K562 (cell line): Measurements from ENCODE around the gene CHSY1. TPM values are rescaled to one million over a fixed set of nuclear protein-coding genes. Genes with fewer than 3 reads are reported as not detected.

ENCODE experiments used
- ATAC-seq: fragments of 200-7000 bp; cut with Tn5 transposase; 3 replicates; pipeline ENCODE4 v1.9.1; 2020; ENCODE audit warnings: moderate library complexity
- BruUV-seq: library from RNA; stranded (reverse); fragments of 400-500 nt; replicated peaks from 2 replicates; lab custom pipeline; 2021; lab: Mats Ljungman, UMichigan
- CTCF ChIA-PET: fragments of 300-600 bp; formaldehyde crosslinking; extraction: SDS; loops from one replicate; lab custom pipeline; 2021; ENCODE audit warnings: low intra/inter-chr PET ratio; lab: Yijun Ruan, JAX
- POLR2A ChIA-PET: fragments of 300-600, 350-650 bp; sonication (Branson Sonifier 250); formaldehyde crosslinking; extraction: SDS; loops from one replicate; lab custom pipeline; 2021; ENCODE audit warnings: antibody characterized with exemption, inconsistent platforms; lab: Yijun Ruan, JAX
- DNase-seq, 4 experiments: peaks; one replicate each; pipeline versions ENCODE4 v3.0.0 to v3.0.0-alpha.2; 2011 to 2018; ENCODE audit warnings: low spot score in 3 of 4, mixed read lengths in 3 of 4; ENCODE audit errors: extremely low read depth in 1 of 4
- FAIRE-seq: peaks from 2 replicates; lab custom pipeline; 2011; peaks lifted over from hg19 to GRCh38; lab: Jason Lieb, UNC
- H2AFZ ChIP-seq: 2 replicates; pipeline ENCODE4 v1.6.0; 2011; ENCODE audit warnings: low read depth, low read length, control low read depth, inconsistent platforms
- H3K27ac ChIP-seq: fragments of 200-600 bp; 3 replicates; pipeline ENCODE4 v1.8.0; 2011; ENCODE audit warnings: low read depth, mild to moderate bottlenecking, control low read depth, inconsistent platforms, low read length, moderate library complexity, mixed read lengths; ENCODE audit errors: extremely low read depth
- H3K27me3 ChIP-seq, 2 experiments: fragments of 300-600 bp in 1 of 2; 2 replicates in 1 of 2; 3 replicates in 1 of 2; pipeline versions ENCODE4 v1.6.0 to v1.8.0; 2011; ENCODE audit warnings: inconsistent platforms in 2 of 2, low read length in 2 of 2, mild to moderate bottlenecking in 1 of 2, mixed read lengths in 1 of 2, moderate library complexity in 1 of 2; ENCODE audit not compliant: control insufficient read depth in 2 of 2, insufficient read depth in 2 of 2
- H3K36me3 ChIP-seq: fragments of 300-600 bp; 3 replicates; pipeline ENCODE4 v1.8.0; 2011; ENCODE audit warnings: mild to moderate bottlenecking, low read length, inconsistent platforms; ENCODE audit not compliant: control insufficient read depth, insufficient read depth
- H3K4me1 ChIP-seq, 2 experiments: fragments of 200-600 bp in 1 of 2; replicated peaks in 1 of 2; 2 replicates in 1 of 2; 3 replicates in 1 of 2; pipeline versions ENCODE4 v1.5.1 to v1.8.0; 2011; ENCODE audit warnings: inconsistent platforms in 2 of 2, low read length in 2 of 2, mild to moderate bottlenecking in 1 of 2, mixed read lengths in 1 of 2, moderate library complexity in 1 of 2; ENCODE audit not compliant: control insufficient read depth in 2 of 2, insufficient read depth in 2 of 2
- H3K4me2 ChIP-seq: 2 replicates; pipeline ENCODE4 v1.6.1; 2011; ENCODE audit warnings: low read length, control low read depth, inconsistent platforms, mixed read lengths; ENCODE audit not compliant: insufficient read depth
- H3K4me3 ChIP-seq: fragments of 200-600 bp; sonication (generic), shearing (Covaris generic); 2 replicates; pipeline ENCODE4 v1.5.1; 2016; ENCODE audit warnings: control low read depth, inconsistent platforms
- H3K79me2 ChIP-seq: fragments of 200-600 bp; 3 replicates; pipeline ENCODE4 v1.8.0; 2011; ENCODE audit warnings: low read length, inconsistent platforms; ENCODE audit not compliant: control insufficient read depth, insufficient read depth
- H3K9ac ChIP-seq, 2 experiments: 2 replicates each; pipeline versions ENCODE4 v1.6.0 to v1.6.1; 2011; ENCODE audit warnings: low read depth in 2 of 2, low read length in 2 of 2, control low read depth in 1 of 2, inconsistent platforms in 1 of 2, mild to moderate bottlenecking in 1 of 2, mixed read lengths in 1 of 2; ENCODE audit not compliant: insufficient read depth in 1 of 2
- H3K9me1 ChIP-seq: one replicate; pipeline ENCODE4 v1.6.0; 2011; ENCODE audit warnings: inconsistent platforms, mild to moderate bottlenecking, low read length, moderate library complexity; ENCODE audit not compliant: control insufficient read depth, insufficient read depth
- H3K9me3 ChIP-seq: replicated peaks from 2 replicates; pipeline ENCODE4 v1.5.1; 2011; ENCODE audit warnings: low read depth, low read length, inconsistent platforms; ENCODE audit not compliant: control insufficient read depth, insufficient read depth
- H4K20me1 ChIP-seq: replicated peaks from 2 replicates; pipeline ENCODE4 v1.6.1; 2011; ENCODE audit warnings: low read length, inconsistent platforms, mixed read lengths; ENCODE audit not compliant: control insufficient read depth, insufficient read depth
- COPS2 ChIP-seq: fragments of 450-650 bp; conservative IDR thresholded peaks from 2 replicates; pipeline ENCODE4 v1.6.1; 2016; ENCODE audit warnings: mild to moderate bottlenecking, moderate library complexity
- FOXP4 ChIP-seq: sonication (generic); formaldehyde crosslinking; IDR thresholded peaks from 2 replicates; pipeline ENCODE4 v1.8.0; 2022; ENCODE audit warnings: mild to moderate bottlenecking, missing genetic modification reagents, borderline replicate concordance
- FUS ChIP-seq: fragments of 200-400 bp; formaldehyde crosslinking; optimal IDR thresholded peaks from 2 replicates; pipeline ENCODE3; 2017; ENCODE audit warnings: low read depth, low read length
- L3MBTL2 ChIP-seq: fragments of 450-650 bp; IDR thresholded peaks from 2 replicates; pipeline ENCODE4 v1.6.1; 2016; ENCODE audit warnings: mild to moderate bottlenecking, moderate library complexity
- MAFG ChIP-seq: fragments of 450-650 bp; conservative IDR thresholded peaks from 2 replicates; pipeline ENCODE4 v1.6.1; 2016; ENCODE audit warnings: missing genetic modification characterization, missing compliant biosample characterization
- MLLT1 ChIP-seq, 2 experiments: fragments of 450-650 bp; IDR thresholded peaks; 2 replicates each; pipeline ENCODE4 v1.6.1; 2016
- NCOA6 ChIP-seq: fragments of 450-650 bp; IDR thresholded peaks from 2 replicates; pipeline ENCODE4 v1.6.1; 2017; ENCODE audit warnings: mild to moderate bottlenecking
- NELFE ChIP-seq: IDR thresholded peaks from 2 replicates; pipeline ENCODE4 v1.6.1; 2011; ENCODE audit warnings: mild to moderate bottlenecking; ENCODE audit not compliant: insufficient read depth, insufficient read length
- NR0B1 ChIP-seq: fragments of 450-650 bp; IDR thresholded peaks from one replicate; pipeline ENCODE4 v1.6.1; 2018; ENCODE audit warnings: mild to moderate bottlenecking, moderate library complexity; ENCODE audit not compliant: partially characterized antibody
- NR2F6 ChIP-seq: fragments of 450-650 bp; formaldehyde crosslinking; IDR thresholded peaks from 2 replicates; pipeline ENCODE4 v1.4.0; 2020; ENCODE audit warnings: mild to moderate bottlenecking
- RAD51 ChIP-seq: fragments of 450-650 bp; IDR thresholded peaks from 2 replicates; pipeline ENCODE4 v1.7.1; 2016; ENCODE audit warnings: low read depth, mild to moderate bottlenecking, borderline replicate concordance
- SAFB2 ChIP-seq: fragments of 200-400 bp; formaldehyde crosslinking; IDR thresholded peaks from 2 replicates; pipeline ENCODE4 v1.6.1; 2018; ENCODE audit warnings: borderline replicate concordance, low read length, low read depth, moderate library complexity; ENCODE audit not compliant: severe bottlenecking
- TBL1XR1 ChIP-seq, 2 experiments: IDR thresholded peaks; 2 replicates each; pipeline ENCODE4 v1.6.1; 2012; ENCODE audit warnings: improper control_type of control experiment in 2 of 2, low read length in 2 of 2, mild to moderate bottlenecking in 1 of 2
- YY1 ChIP-seq, 3 experiments: IDR thresholded peaks; 2 replicates each; pipeline ENCODE4 v1.6.1; 2011; ENCODE audit warnings: low read length in 2 of 3, mild to moderate bottlenecking in 2 of 3, moderate library complexity in 2 of 3, borderline replicate concordance in 1 of 3, control low read depth in 1 of 3, low read depth in 1 of 3; ENCODE audit not compliant: insufficient read depth in 3 of 3, insufficient replicate concordance in 2 of 3, control insufficient read depth in 1 of 3, insufficient read length in 1 of 3; ENCODE audit errors: extremely low read depth in 1 of 3
- whole genome bisulfite sequencing: fragments of 100-300 bp; shearing (Covaris generic); methylation state at CpG from one replicate; pipeline ENCODE4 v1.1.6; 2016; ENCODE audit warnings: low coverage, mixed read lengths; ENCODE audit not compliant: insufficient coverage; ENCODE audit errors: missing lambda C conversion rate; 5-methylcytosine and 5-hydroxymethylcytosine counted together
- in situ Hi-C: fragments of 300-500 bp; cut with MboI; formaldehyde crosslinking; loops from 4 replicates; pipeline ENCODE4 v1.15.0; 2018; ENCODE audit warnings: inconsistent platforms, mixed read lengths
- intact Hi-C: fragments of 100-400 bp; cut with micrococcal nuclease; formaldehyde crosslinking; loops from 2 replicates; pipeline ENCODE4 v1.14.2; 2022
- polyA plus RNA-seq, 8 experiments: library from polyadenylated mRNA; depleted of rRNA in 4 of 8; stranded (reverse) in 5 of 8; unstranded in 3 of 8; fragments of >200 nt; fragmentation: Nextera tagmentation in 2 of 8; fragmentation: Illumina TruSeq in 1 of 8; extraction: Ambion mirVana in 2 of 8; extraction: Trizol in 1 of 8; gene quantifications; 2 replicates each; pipeline versions ENCODE4 v1.2.1 to v1.2.3, GENCODE V29; 2011 to 2014; ENCODE audit warnings: inconsistent platforms in 1 of 8, missing spikeins in 1 of 8
- total RNA-seq, 7 experiments: library from RNA; depleted of rRNA in 6 of 7; stranded (reverse); fragments of >200 nt in 6 of 7; fragmentation: Illumina TruSeq in 2 of 7; extraction: Trizol in 2 of 7; gene quantifications; 2 replicates each; pipeline versions ENCODE4 v1.2.1 to v1.2.3, GENCODE V29; 2011 to 2021; ENCODE audit warnings: low replicate concordance in 1 of 7

Gene CHSY1
- total and polyA plus RNA-seq, 9 of the 15 experiments (the other 6 are each of a cell fraction or from before 2014, with no cell fraction given) = 7.0 to 16.4 (median 13.4) TPM

GRCh38 chr15:101246824-101247745 lies 4.8 kb downstream of the CHSY1 start:
- WGBS = 70% methylated on average over 10 of the region's 10 CpGs
- Histone ChIP-seq H3K9me1 (no peaks in the 10 kb centered on the region), H3K4me2 (no peak overlapping the region), H3K27me3 (no peaks in the 10 kb centered on the region), H3K4me3 (no peak overlapping the region), H4K20me1 (peaks cover 27% of the 10 kb centered on the region), H3K9ac (no peak overlapping the region; a peak in 1 of 4 replicates), H3K4me1 (peaks cover 12 to 22% of the 10 kb centered on the region in 2 experiments; a peak in 4 of 5 replicates), H2AFZ (no peak overlapping the region), H3K9me3 (no peaks in the 10 kb centered on the region), H3K27ac (no peak overlapping the region), H3K36me3 (peaks cover 13% of the 10 kb centered on the region; the same call in 2 of the 3 replicates), H3K79me2 (peaks cover 76% of the 10 kb centered on the region)
- intact Hi-C loops (no loop called here), in situ Hi-C loops (no loop called here)
- no peak for DNase-seq
- POLR2A ChIA-PET = interaction anchor here (0.8 to 1.6 kb wide), 2 partner anchors 7 to 16 kb away, joined by 3 to 9 read pairs; no protein-coding TSS in a partner anchor
- ATAC-seq = no peak
- BruUV-seq = no TSS peak
- CTCF ChIA-PET = interaction anchor here (0.6 kb wide), 1 partner anchor 14 kb away, joined by 3 read pairs; no protein-coding TSS in a partner anchor
- FAIRE-seq = peak; percentile 54
- no peak for TF ChIP-seq COPS2
- TF ChIP-seq RAD51 = no peak
- TF ChIP-seq NELFE = no peak
- TF ChIP-seq NR2F6 (CRISPR knock-in tag) = no peak
- TF ChIP-seq YY1 (IDR thresholded peaks at IDR 0.05; ENCODE audit: borderline replicate concordance in 1 of 3, control insufficient read depth in 1 of 3, extremely low read depth in 1 of 3, insufficient read depth in 3 of 3, insufficient read length in 1 of 3, insufficient replicate concordance in 2 of 3, low read depth in 1 of 3, low read length in 2 of 3) = no peak
- no peak for TF ChIP-seq SAFB2
- TF ChIP-seq L3MBTL2 = no peak
- TF ChIP-seq FUS = no peak
- no peak for TF ChIP-seq MAFG (tag)
- no peak for TF ChIP-seq TBL1XR1 (IDR thresholded peaks at IDR 0.05; ENCODE audit: low read length in 2 of 2)
- TF ChIP-seq FOXP4 (CRISPR knock-in tag) = no peak
- TF ChIP-seq NCOA6 = no peak
- no peak for TF ChIP-seq MLLT1 (IDR thresholded peaks at IDR 0.05)
- no peak for TF ChIP-seq NR0B1
